OCI-LY3 (cell line): ENCODE measurements around the gene RHOBTB3.

Experiments used
- H2AFZ ChIP-seq: fragments of 200-600, 300-600 bp; shearing (Covaris generic); 2 replicates; pipeline ENCODE4 v1.6.0; 2014; ENCODE audit warnings: antibody characterized with exemption, low read depth, low read length
- H3K27ac ChIP-seq: fragments of 200-600, 300-600 bp; sonication (generic); 2 replicates; pipeline ENCODE4 v1.5.1; 2014; ENCODE audit warnings: mild to moderate bottlenecking, low read length, moderate library complexity, mixed read lengths
- H3K27me3 ChIP-seq: fragments of 200-600, 300-600 bp; sonication (generic); 2 replicates; pipeline ENCODE4 v1.6.1; 2014; ENCODE audit warnings: low read depth, low read length, mixed read lengths
- H3K36me3 ChIP-seq: fragments of 200-600, 300-600 bp; sonication (generic); replicated peaks from 2 replicates; pipeline ENCODE3; 2014; ENCODE audit warnings: low read depth, low read length, mixed read lengths
- H3K4me1 ChIP-seq: fragments of 300-600, 200-600 bp; sonication (generic); 2 replicates; pipeline ENCODE4 v1.6.1; 2014; ENCODE audit warnings: low read length, mixed read lengths
- H3K4me2 ChIP-seq: fragments of 200-600, 300-600 bp; sonication (generic); 2 replicates; pipeline ENCODE4 v1.6.1; 2014; ENCODE audit warnings: low read length, mixed read lengths
- H3K4me3 ChIP-seq: fragments of 300-600, 200-600 bp; sonication (generic); 2 replicates; pipeline ENCODE4 v1.5.1; 2014; ENCODE audit warnings: antibody characterized with exemption, mild to moderate bottlenecking, low read length, moderate library complexity
- H3K79me2 ChIP-seq: fragments of 300-600, 200-600 bp; shearing (Covaris generic); 2 replicates; pipeline ENCODE4 v1.6.1; 2014; ENCODE audit warnings: mild to moderate bottlenecking, low read length, mixed read lengths
- H3K9ac ChIP-seq: fragments of 300-600, 200-600 bp; shearing (Covaris generic); 2 replicates; pipeline ENCODE4 v1.6.0; 2014; ENCODE audit warnings: mild to moderate bottlenecking, low read length, moderate library complexity
- H3K9me3 ChIP-seq: fragments of 200-600, 300-600 bp; shearing (Covaris generic); 2 replicates; pipeline ENCODE4 v1.6.1; 2014; ENCODE audit warnings: low read length, mixed read lengths; ENCODE audit not compliant: insufficient read depth
- H4K20me1 ChIP-seq: fragments of 200-600, 300-600 bp; sonication (generic); 2 replicates; pipeline ENCODE4 v1.6.1; 2016; ENCODE audit warnings: low read length, mixed read lengths; ENCODE audit not compliant: insufficient read depth
- CTCF ChIP-seq: fragments of 200-600, 300-600 bp; sonication (generic); IDR thresholded peaks from 2 replicates; pipeline ENCODE4 v1.5.1; 2014; ENCODE audit warnings: antibody characterized with exemption, low read length, low read depth
- EZH2phosphoT487 ChIP-seq: fragments of 200-600 bp; shearing (Covaris generic); IDR thresholded peaks from 2 replicates; pipeline ENCODE4 v1.6.1; 2018; ENCODE audit warnings: antibody characterized with exemption, mixed run types, low read depth

RHOBTB3 gene

GRCh38 chr5:95827892-95828246 is 96.7 kb downstream of the RHOBTB3 start:
- Histone ChIP-seq H3K27me3 (no peaks in the 10 kb centered on the region), H3K36me3 (no peaks in the 10 kb centered on the region), H3K4me2 (no peak overlapping the region), H3K4me1 (peaks cover 20% of the 10 kb centered on the region), H3K4me3 (no peak overlapping the region), H3K79me2 (no peaks in the 10 kb centered on the region), H3K9me3 (no peaks in the 10 kb centered on the region), H3K27ac (no peak overlapping the region), H4K20me1 (no peaks in the 10 kb centered on the region), H3K9ac (no peak overlapping the region), H2AFZ (no peak overlapping the region)
- no peak for TF ChIP-seq CTCF
- TF ChIP-seq EZH2phosphoT487 = no peak

- Histone ChIP-seq H3K9me3 (no peaks in the 10 kb centered on the region), H4K20me1 (no peaks in the 10 kb centered on the region), H3K4me2 (no peak overlapping the region), H3K9ac (no peak overlapping the region), H3K4me3 (no peak overlapping the region), H3K27me3 (no peaks in the 10 kb centered on the region), H2AFZ (no peak overlapping the region), H3K27ac (no peak overlapping the region), H3K4me1 (peaks cover 18% of the 10 kb centered on the region), H3K79me2 (no peaks in the 10 kb centered on the region), H3K36me3 (no peaks in the 10 kb centered on the region)
- TF ChIP-seq EZH2phosphoT487 = no peak
- no peak for TF ChIP-seq CTCF
These were observed 99.1 kb downstream of the RHOBTB3 start for GRCh38 chr5:95830226-95830625.

- H2AFZ ChIP-seq = no peak overlapping the region
- no peaks in the 10 kb centered on the region for H4K20me1 ChIP-seq
- no peaks in the 10 kb centered on the region for H3K79me2 ChIP-seq
- H3K4me1 ChIP-seq = peaks cover 35% of the 10 kb centered on the region
- no peak overlapping the region for H3K4me2 ChIP-seq
- no peaks in the 10 kb centered on the region for H3K9me3 ChIP-seq
- no peak overlapping the region for H3K27ac ChIP-seq
- H3K27me3 ChIP-seq = no peaks in the 10 kb centered on the region
- TF ChIP-seq CTCF (no peak), EZH2phosphoT487 (no peak)
- no peak overlapping the region for H3K4me3 ChIP-seq
- H3K9ac ChIP-seq = no peak overlapping the region
- no peaks in the 10 kb centered on the region for H3K36me3 ChIP-seq
These were observed 101.5 kb downstream of the RHOBTB3 start for GRCh38 chr5:95832664-95833063.

- Histone ChIP-seq H3K79me2 (no peaks in the 10 kb centered on the region), H2AFZ (peak overlapping the region; percentile 15; the same call in 1 of the 2 replicates), H3K9me3 (no peaks in the 10 kb centered on the region), H3K4me3 (peak overlapping the region; percentile 76), H3K27ac (peak overlapping the region; percentile 93; the same call in 1 of the 2 replicates), H3K9ac (peak overlapping the region; percentile 75), H3K36me3 (no peaks in the 10 kb centered on the region), H3K4me2 (peak overlapping the region; percentile 68), H3K27me3 (no peaks in the 10 kb centered on the region), H4K20me1 (no peaks in the 10 kb centered on the region), H3K4me1 (peaks cover 39% of the 10 kb centered on the region)
- no peak for TF ChIP-seq EZH2phosphoT487
- no peak for TF ChIP-seq CTCF
These were observed 104.7 kb downstream of the RHOBTB3 start for GRCh38 chr5:95835682-95836385.
